HCT116 (cell line): Measurements from ENCODE around the gene GAP43. TPM values are rescaled to one million over a fixed set of nuclear protein-coding genes. Genes with fewer than 3 reads are reported as not detected.
"Not testable (repeated sequence)": the region's sequence is repeated elsewhere in the genome, so short reads cannot be mapped to it uniquely, and the experiment has no call there.

ENCODE experiments used
- ATAC-seq: fragments of 200-7000 bp; cut with Tn5 transposase; 2 replicates; pipeline ENCODE4 v1.9.1; 2020; ENCODE audit warnings: mild to moderate bottlenecking, moderate library complexity
- BruUV-seq: library from RNA; stranded (reverse); fragments of 400-500 nt; replicated peaks from 2 replicates; lab custom pipeline; 2021; lab: Mats Ljungman, UMichigan
- CTCF ChIA-PET: fragments of 300-600 bp; sonication (Branson Sonifier 250); formaldehyde crosslinking; loops from one replicate; lab custom pipeline; 2021; ENCODE audit warnings: antibody characterized with exemption; lab: Charles Lee
- POLR2A ChIA-PET: fragments of 300-600, 350-600 bp; sonication (Branson Sonifier 250); formaldehyde crosslinking; loops from one replicate; lab custom pipeline; 2021; ENCODE audit warnings: antibody characterized with exemption; lab: Charles Lee
- RAD21 ChIA-PET, 2 experiments: fragments of 300-600 bp; sonication (Branson Sonifier 250); formaldehyde crosslinking; loops; one replicate each; lab custom pipeline; 2023; ENCODE audit warnings: low total read pairs in 2 of 2; ENCODE audit not compliant: uncharacterized antibody in 2 of 2, unreplicated experiment in 2 of 2, low non-redundant PET in 1 of 2; lab: Charles Lee
- DNase-seq: peaks from one replicate; pipeline ENCODE4 v3.0.0-alpha.2; 2010; ENCODE audit warnings: low read depth, low spot score
- H2AFZ ChIP-seq: fragments of 200-600 bp; shearing (Covaris generic), sonication (generic); 2 replicates; pipeline ENCODE4 v1.6.1; 2017; ENCODE audit warnings: low read depth, mixed run types, mixed read lengths, antibody characterized with exemption, low read length; ENCODE audit not compliant: poor library complexity, severe bottlenecking
- H3K27ac ChIP-seq: 2 replicates; pipeline ENCODE4 v1.5.1; 2012; ENCODE audit warnings: low read depth, low read length
- H3K27me3 ChIP-seq: fragments of 200-600 bp; sonication (generic); 2 replicates; pipeline ENCODE4 v1.6.1; 2016; ENCODE audit warnings: mixed run types, low read length, mixed read lengths; ENCODE audit not compliant: insufficient read depth
- H3K36me3 ChIP-seq, 2 experiments: fragments of 200-500 bp in 1 of 2; fragments of 200-600 bp in 1 of 2; sonication (Bioruptor generic) in 1 of 2; sonication (generic) in 1 of 2; 2 replicates each; pipeline versions ENCODE4 v1.5.1 to v1.6.1; 2014 to 2016; ENCODE audit warnings: low read length in 2 of 2, inconsistent platforms in 1 of 2, mixed read lengths in 1 of 2, mixed run types in 1 of 2; ENCODE audit not compliant: insufficient read depth in 2 of 2, control insufficient read depth in 1 of 2
- H3K4me1 ChIP-seq, 2 experiments: fragments of 200-600 bp in 1 of 2; sonication (generic) in 1 of 2; 2 replicates each; pipeline versions ENCODE4 v1.5.1 to v1.6.1; 2012 to 2017; ENCODE audit warnings: low read length in 2 of 2, inconsistent platforms in 1 of 2, mild to moderate bottlenecking in 1 of 2, mixed read lengths in 1 of 2, mixed run types in 1 of 2, moderate library complexity in 1 of 2; ENCODE audit not compliant: insufficient read depth in 2 of 2, control insufficient read depth in 1 of 2
- H3K4me2 ChIP-seq: fragments of 200-600 bp; sonication (generic); 2 replicates; pipeline ENCODE4 v1.6.1; 2017; ENCODE audit warnings: mixed run types, low read length, mixed read lengths
- H3K4me3 ChIP-seq, 2 experiments: fragments of 200-600 bp in 1 of 2; sonication (generic) in 1 of 2; replicated peaks in 1 of 2; 2 replicates each; pipeline ENCODE4 v1.5.1; 2011 to 2016; ENCODE audit warnings: low read length in 2 of 2, control low read depth in 1 of 2, low read depth in 1 of 2, mild to moderate bottlenecking in 1 of 2, mixed read lengths in 1 of 2, mixed run types in 1 of 2
- H3K79me2 ChIP-seq: fragments of 200-600 bp; sonication (generic); 2 replicates; pipeline ENCODE4 v1.6.1; 2017; ENCODE audit warnings: mild to moderate bottlenecking, mixed run types, low read length, moderate library complexity, mixed read lengths; ENCODE audit not compliant: insufficient read depth
- H3K9ac ChIP-seq: fragments of 200-600 bp; sonication (generic); 2 replicates; pipeline ENCODE4 v1.6.1; 2016; ENCODE audit warnings: low read length, mixed read lengths
- H3K9me2 ChIP-seq: fragments of 200-600 bp; sonication (generic), shearing (Covaris generic); 2 replicates; pipeline ENCODE4 v1.6.1; 2017; ENCODE audit warnings: mixed run types, mild to moderate bottlenecking, moderate library complexity; ENCODE audit not compliant: insufficient read depth
- H3K9me3 ChIP-seq, 2 experiments: fragments of 200-500 bp in 1 of 2; fragments of 200-600 bp in 1 of 2; sonication (Bioruptor generic) in 1 of 2; sonication (generic) in 1 of 2; 2 replicates each; pipeline ENCODE4 v1.6.1; 2014 to 2017; ENCODE audit warnings: low read length in 2 of 2, mixed read lengths in 2 of 2, inconsistent platforms in 1 of 2, low read depth in 1 of 2, mild to moderate bottlenecking in 1 of 2, mixed run types in 1 of 2, moderate library complexity in 1 of 2; ENCODE audit not compliant: control insufficient read depth in 1 of 2, insufficient read depth in 1 of 2
- H4K20me1 ChIP-seq: fragments of 200-600 bp; sonication (generic), shearing (Covaris generic); 2 replicates; pipeline ENCODE4 v1.6.1; 2017; ENCODE audit warnings: mixed run types, mild to moderate bottlenecking, moderate library complexity; ENCODE audit not compliant: insufficient read depth
- CTCF ChIP-seq, 3 experiments: fragments of 200-600 bp in 1 of 3; sonication (generic) in 1 of 3; IDR thresholded peaks in 2 of 3; conservative IDR thresholded peaks in 1 of 3; 2 replicates each; pipeline ENCODE4 v1.5.1; 2012 to 2017; ENCODE audit warnings: low read depth in 2 of 3, low read length in 2 of 3, antibody characterized with exemption in 1 of 3, borderline replicate concordance in 1 of 3, control low read depth in 1 of 3, mild to moderate bottlenecking in 1 of 3, mixed read lengths in 1 of 3, mixed run types in 1 of 3, moderate library complexity in 1 of 3; ENCODE audit not compliant: insufficient read depth in 1 of 3
- EZH2 ChIP-seq: fragments of 200-600 bp; sonication (generic); IDR thresholded peaks from 2 replicates; pipeline ENCODE4 v1.6.1; 2017; ENCODE audit warnings: antibody characterized with exemption, mixed run types
- EZH2phosphoT487 ChIP-seq: fragments of 200-600 bp; IDR thresholded peaks from 2 replicates; pipeline ENCODE4 v1.6.1; 2018; ENCODE audit warnings: antibody characterized with exemption, borderline replicate concordance
- POLR2A ChIP-seq: IDR thresholded peaks from 2 replicates; pipeline ENCODE4 v1.7.0; 2011; ENCODE audit warnings: borderline replicate concordance; ENCODE audit not compliant: insufficient read depth, insufficient read length; ENCODE audit errors: extremely low read depth
- RAD21 ChIP-seq: IDR thresholded peaks from 2 replicates; pipeline ENCODE4 v1.6.1; 2012; ENCODE audit warnings: low read depth, mild to moderate bottlenecking
- SIN3A ChIP-seq: IDR thresholded peaks from 2 replicates; pipeline ENCODE4 v1.6.1; 2012; ENCODE audit warnings: low read depth
- SP1 ChIP-seq: IDR thresholded peaks from 2 replicates; pipeline ENCODE4 v1.6.1; 2012; ENCODE audit warnings: low read depth
- SRF ChIP-seq: IDR thresholded peaks from 2 replicates; pipeline ENCODE4 v1.6.1; 2012; ENCODE audit warnings: low read depth
- TCF7L2 ChIP-seq: IDR thresholded peaks from 2 replicates; pipeline ENCODE4 v1.7.0; 2011; ENCODE audit warnings: borderline replicate concordance, inconsistent platforms; ENCODE audit not compliant: insufficient read depth, insufficient read length; ENCODE audit errors: extremely low read depth
- ZNF274 ChIP-seq: fragments of 200-500 bp; sonication (Bioruptor generic); IDR thresholded peaks from 2 replicates; pipeline ENCODE4 v1.6.1; 2014; ENCODE audit warnings: mild to moderate bottlenecking, low read depth, low read length, inconsistent platforms
- intact Hi-C: fragments of 100-400 bp; cut with micrococcal nuclease; formaldehyde crosslinking; loops from 2 replicates; pipeline ENCODE4 v1.10.0; 2022
- total RNA-seq: library from RNA; stranded (reverse); gene quantifications from one replicate; pipeline ENCODE4 v1.2.1, GENCODE V29; 2021; ENCODE audit not compliant: unreplicated experiment

GAP43 gene
- total RNA-seq, 1 experiment from 2014 or later = not detected

GRCh38 chr3:115736341-115736740 is 113.0 kb downstream of the GAP43 start:
- H3K9ac ChIP-seq, RAD21 ChIA-PET, H3K9me3 ChIP-seq, BruUV-seq, ATAC-seq, CTCF ChIA-PET, H3K36me3 ChIP-seq, intact Hi-C loops, H2AFZ ChIP-seq, H4K20me1 ChIP-seq, POLR2A ChIA-PET, H3K79me2 ChIP-seq, DNase-seq, H3K9me2 ChIP-seq, H3K4me2 ChIP-seq, H3K27ac ChIP-seq, H3K4me3 ChIP-seq, H3K4me1 ChIP-seq, H3K27me3 ChIP-seq: not testable (repeated sequence)

GRCh38 chr3:115741650-115742049 is 118.3 kb downstream of the GAP43 start:
- intact Hi-C loops = no loop called here

More at GRCh38 chr3:115741650-115742049, 118.3 kb downstream of the GAP43 start:
- Histone ChIP-seq H3K4me2 (no peak overlapping the region), H3K9me2 (no peaks in the 10 kb centered on the region), H3K36me3 (no peaks in the 10 kb centered on the region), H3K27ac (no peak overlapping the region), H3K27me3 (no peaks in the 10 kb centered on the region), H2AFZ (no peak overlapping the region), H3K9ac (no peak overlapping the region)
- CTCF ChIA-PET = no interaction called here
- ATAC-seq = no peak
- TF ChIP-seq EZH2phosphoT487 = no peak
- TF ChIP-seq SIN3A = no peak
- no peak for TF ChIP-seq POLR2A
- no peak for TF ChIP-seq TCF7L2
- no peak for TF ChIP-seq SRF
- no peak for TF ChIP-seq EZH2
- TF ChIP-seq CTCF (IDR thresholded peaks at IDR 0.05 in 2 of 3, conservative IDR thresholded peaks at IDR 0.05 in 1 of 3; ENCODE audit: borderline replicate concordance in 1 of 3, insufficient read depth in 1 of 3, low read depth in 2 of 3, low read length in 2 of 3) = no peak
- TF ChIP-seq RAD21 = no peak
- TF ChIP-seq ZNF274 = no peak
- no peak for TF ChIP-seq SP1
- TF ChIP-seq, all 23 proteins: peak for 0
- Histone ChIP-seq H3K79me2 (no peaks in the 10 kb centered on the region), H3K9me3 (no peaks in the 10 kb centered on the region), H4K20me1 (no peaks in the 10 kb centered on the region), H3K4me3 (no peak overlapping the region), H3K4me1 (no peaks in the 10 kb centered on the region)
- DNase-seq = no peak
- BruUV-seq = no TSS peak
- RAD21 ChIA-PET = no interaction called here
- POLR2A ChIA-PET = no interaction called here
